Kidney epithelial cell (primary cell): ENCODE results near the gene LNP1. TPM values are rescaled to one million over a fixed set of nuclear protein-coding genes. Genes with fewer than 3 reads are reported as not detected.

ENCODE experiments used
- DNase-seq: peaks from one replicate; pipeline ENCODE4 v3.0.0-alpha.2; 2010; ENCODE audit warnings: low read depth
- H3K27me3 ChIP-seq: 2 replicates; pipeline ENCODE4 v1.6.0; 2011; ENCODE audit warnings: low read length; ENCODE audit not compliant: control insufficient read depth, insufficient read depth
- H3K36me3 ChIP-seq: 2 replicates; pipeline ENCODE4 v1.5.1; 2011; ENCODE audit warnings: low read length; ENCODE audit not compliant: control insufficient read depth, insufficient read depth
- H3K4me3 ChIP-seq: 2 replicates; pipeline ENCODE4 v1.5.1; 2011; ENCODE audit warnings: low read depth, mild to moderate bottlenecking, control low read depth, low read length
- CTCF ChIP-seq: IDR thresholded peaks from 2 replicates; pipeline ENCODE4 v1.5.1; 2011; ENCODE audit warnings: mild to moderate bottlenecking, moderate library complexity, low read length, control low read depth, inconsistent platforms; ENCODE audit not compliant: insufficient read depth, poor library complexity, severe bottlenecking
- total RNA-seq: library from RNA; depleted of rRNA; stranded (reverse); fragments of >200 nt; gene quantifications from 2 replicates; pipeline ENCODE4 v1.2.3, GENCODE V29; 2015

Gene LNP1
- total RNA-seq, 1 donor from 2014 or later, result 1.6 TPM

GRCh38 chr3:100492059-100493006 is 91.0 kb downstream of the LNP1 start, which contains the start of gene TMEM45A:
Gene TMEM45A (plus strand): TSS chr3:100492619. CDS start chr3:100555212, 62,593 bp downstream.
- Histone ChIP-seq H3K36me3 (no peaks in the 10 kb centered on the region), H3K4me3 (peak within 1 kb of the TSS; percentile 72), H3K27me3 (no peaks in the 10 kb centered on the region)
- TF ChIP-seq CTCF, result no peak
- peak; percentile 63 for DNase-seq

- no peak for DNase-seq
- Histone ChIP-seq H3K36me3 (no peaks in the 10 kb centered on the region), H3K27me3 (no peaks in the 10 kb centered on the region), H3K4me3 (no peak overlapping the region)
- no peak for TF ChIP-seq CTCF
These were observed 95.4 kb downstream of the LNP1 start for GRCh38 chr3:100496711-100497261.

GRCh38 chr3:100499651-100500050 is 98.3 kb downstream of the LNP1 start:
- H3K36me3 ChIP-seq, result no peaks in the 10 kb centered on the region
- DNase-seq, result no peak
- TF ChIP-seq CTCF, result no peak

GRCh38 chr3:100500320-100500880 is 99.1 kb downstream of the LNP1 start:
- no peak for DNase-seq
- no peaks in the 10 kb centered on the region for H3K27me3 ChIP-seq
- no peak overlapping the region for H3K4me3 ChIP-seq
- H3K36me3 ChIP-seq, result no peaks in the 10 kb centered on the region
- no peak for TF ChIP-seq CTCF

More at GRCh38 chr3:100499651-100500050, 98.3 kb downstream of the LNP1 start:
- no peak overlapping the region for H3K4me3 ChIP-seq
- no peaks in the 10 kb centered on the region for H3K27me3 ChIP-seq

- no peak for TF ChIP-seq CTCF
- DNase-seq, result no peak
- no peaks in the 10 kb centered on the region for H3K27me3 ChIP-seq
- H3K4me3 ChIP-seq, result no peak overlapping the region
- H3K36me3 ChIP-seq, result no peaks in the 10 kb centered on the region
These were observed 102.1 kb downstream of the LNP1 start for GRCh38 chr3:100503448-100503847.

Other genes starting within 250 kb of the LNP1 start
- gene TBC1D23, start 140.5 kb upstream of the LNP1 start, total RNA-seq, result 23.6 and 38.3 TPM in 2 replicates
- gene NIT2, start 66.8 kb upstream of the LNP1 start, total RNA-seq, result 22.7 and 31.0 TPM in 2 replicates
- 32.9 and 39.1 TPM in 2 replicates for gene TOMM70, start 450 bp upstream of the LNP1 start, total RNA-seq
- gene TMEM45A, start 91.1 kb downstream of the LNP1 start, total RNA-seq, result 10.2 and 10.5 TPM in 2 replicates
- gene ADGRG7, start 208.1 kb downstream of the LNP1 start, total RNA-seq, result not detected in 2 replicates